Testis (tissue), 3 donors: ENCODE data around the gene IRF8. TPM values are rescaled to one million over a fixed set of nuclear protein-coding genes. Genes with fewer than 3 reads are reported as not detected.
A peak's percentile ranks its signal among the peaks of the same experiment; 100 is the strongest.

Experiments
- DNase-seq: peaks from one replicate; pipeline ENCODE4 v3.0.0-alpha.2; 2019
- H3K27ac ChIP-seq, 2 donors: fragments of 200-600 bp; sonication (generic); one replicate each; pipeline ENCODE4 v1.5.1; 2019
- H3K27me3 ChIP-seq: fragments of 200-600 bp; sonication (generic); one replicate; pipeline ENCODE4 v1.5.1; 2019
- H3K36me3 ChIP-seq: fragments of 200-600 bp; sonication (generic); one replicate; pipeline ENCODE4 v1.5.1; 2017; ENCODE audit warnings: low read depth; ENCODE audit errors: missing control alignments
- H3K4me1 ChIP-seq: fragments of 200-600 bp; sonication (generic); one replicate; pipeline ENCODE4 v1.5.1; 2019
- H3K4me3 ChIP-seq, 2 donors: fragments of 200-600 bp; sonication (generic); one replicate each; pipeline ENCODE4 v1.5.1; 2017 to 2019
- H3K9me3 ChIP-seq: fragments of 200-600 bp; sonication (generic); one replicate; pipeline ENCODE4 v1.5.1; 2017
- POLR2A ChIP-seq: fragments of 450-650 bp; IDR thresholded peaks from one replicate; pipeline ENCODE4 v1.6.1; 2017; ENCODE audit warnings: antibody characterized with exemption, mild to moderate bottlenecking, moderate library complexity
- WGBS, 2 donors: methylation state at CpG; one replicate each; pipeline ENCODE4 v1.1.5; 2018; 5-methylcytosine and 5-hydroxymethylcytosine counted together
- intact Hi-C: fragments of 100-400 bp; cut with DNase I; formaldehyde crosslinking; loops from one replicate; pipeline ENCODE4 v1.15.1; 2023; ENCODE audit warnings: low total_unique reads
- polyA plus RNA-seq: library from polyadenylated mRNA; stranded (reverse); fragments of 350-450 nt; fragmentation: Illumina TruSeq; extraction: RNeasy Lipid Tissue Mini Kit (QIAGEN cat#74804); gene quantifications from one replicate; pipeline ENCODE4 v1.2.3, GENCODE V29; 2014; ENCODE audit warnings: low read depth, low replicate concordance; ENCODE audit not compliant: insufficient read depth
- total RNA-seq, 2 donors: library from RNA; depleted of rRNA; stranded (reverse); fragments of >200 nt; gene quantifications; one replicate each; pipeline ENCODE4 v1.2.3, GENCODE V29; 2016
- TF ChIP-seq, protein P1 (sequence below), 3 experiments: fragments of 450-650 bp in 2 of 3; fragments of 200-600 bp in 1 of 3; sonication (generic) in 1 of 3; IDR thresholded peaks; one replicate each; pipeline ENCODE4 v1.5.1; 2016 to 2019; ENCODE audit warnings: antibody characterized with exemption in 3 of 3, mild to moderate bottlenecking in 2 of 3, moderate library complexity in 1 of 3

The IRF8 gene
- total and polyA plus RNA-seq, 3 donors from 2014 or later, result 7.2 to 15.0 (median 14.0) TPM

DNA sequence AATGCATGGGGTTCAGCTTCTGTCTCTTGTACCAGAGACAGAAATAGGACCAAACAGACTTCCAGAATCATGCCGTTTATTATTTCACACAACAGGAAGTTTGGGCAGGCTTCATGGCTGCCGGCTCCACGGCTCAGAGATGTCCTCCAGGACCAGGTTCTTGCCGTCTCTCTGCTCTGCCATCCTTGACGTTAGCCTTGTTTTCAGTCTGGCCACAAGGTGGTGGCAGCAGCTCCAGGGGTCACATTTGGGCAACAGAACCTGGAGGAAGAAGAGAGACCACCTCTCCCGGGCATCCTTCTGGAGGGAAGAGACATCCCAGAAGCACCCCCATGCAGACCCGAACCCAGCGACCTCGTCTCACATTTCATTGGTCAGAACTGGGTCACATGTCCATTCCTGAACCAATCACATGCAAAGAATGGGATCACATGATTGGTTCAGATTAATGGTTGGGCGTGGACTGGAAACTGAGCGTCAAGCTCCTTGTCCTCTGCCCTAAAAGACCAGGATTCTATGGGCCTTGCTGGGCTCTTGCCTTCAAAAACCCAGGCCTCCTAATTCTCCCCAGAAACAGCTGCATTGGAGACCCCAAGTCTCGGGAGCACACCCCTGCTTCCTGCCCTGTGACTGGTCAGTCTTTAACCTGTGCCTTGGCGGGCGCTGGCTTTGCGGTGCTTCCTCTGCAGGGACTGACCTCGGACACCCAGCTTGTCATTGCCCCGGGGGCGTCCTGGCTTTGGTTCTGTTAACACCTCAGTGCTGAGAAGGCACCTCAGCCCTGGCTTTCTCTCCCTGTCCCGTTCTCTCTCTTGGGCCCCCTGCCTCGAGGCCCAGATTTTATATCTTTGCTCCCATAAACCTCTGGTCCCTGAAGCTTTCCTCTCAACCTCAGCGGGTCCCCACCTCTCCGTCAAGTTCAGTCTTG lies 63.3 kb downstream of the IRF8 start:
- peak overlapping the region; percentile 36 to 42 for H3K4me3 ChIP-seq
- DNase-seq, result peak; percentile 70
- intact Hi-C loops, result no loop called here
- H3K4me1 ChIP-seq, result no peaks in the 10 kb centered on the region
- H3K27me3 ChIP-seq, result no peaks in the 10 kb centered on the region
- H3K36me3 ChIP-seq, result no peaks in the 10 kb centered on the region
- TF ChIP-seq, protein P1, sequence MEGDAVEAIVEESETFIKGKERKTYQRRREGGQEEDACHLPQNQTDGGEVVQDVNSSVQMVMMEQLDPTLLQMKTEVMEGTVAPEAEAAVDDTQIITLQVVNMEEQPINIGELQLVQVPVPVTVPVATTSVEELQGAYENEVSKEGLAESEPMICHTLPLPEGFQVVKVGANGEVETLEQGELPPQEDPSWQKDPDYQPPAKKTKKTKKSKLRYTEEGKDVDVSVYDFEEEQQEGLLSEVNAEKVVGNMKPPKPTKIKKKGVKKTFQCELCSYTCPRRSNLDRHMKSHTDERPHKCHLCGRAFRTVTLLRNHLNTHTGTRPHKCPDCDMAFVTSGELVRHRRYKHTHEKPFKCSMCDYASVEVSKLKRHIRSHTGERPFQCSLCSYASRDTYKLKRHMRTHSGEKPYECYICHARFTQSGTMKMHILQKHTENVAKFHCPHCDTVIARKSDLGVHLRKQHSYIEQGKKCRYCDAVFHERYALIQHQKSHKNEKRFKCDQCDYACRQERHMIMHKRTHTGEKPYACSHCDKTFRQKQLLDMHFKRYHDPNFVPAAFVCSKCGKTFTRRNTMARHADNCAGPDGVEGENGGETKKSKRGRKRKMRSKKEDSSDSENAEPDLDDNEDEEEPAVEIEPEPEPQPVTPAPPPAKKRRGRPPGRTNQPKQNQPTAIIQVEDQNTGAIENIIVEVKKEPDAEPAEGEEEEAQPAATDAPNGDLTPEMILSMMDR (IDR thresholded peaks at IDR 0.05), result no peak
- no peak for TF ChIP-seq POLR2A
- no peak overlapping the region for H3K27ac ChIP-seq
- H3K9me3 ChIP-seq, result no peaks in the 10 kb centered on the region
- WGBS, 2 donors, result 56 to 80% methylated on average over 22 of the region's 22 CpGs

DNA sequence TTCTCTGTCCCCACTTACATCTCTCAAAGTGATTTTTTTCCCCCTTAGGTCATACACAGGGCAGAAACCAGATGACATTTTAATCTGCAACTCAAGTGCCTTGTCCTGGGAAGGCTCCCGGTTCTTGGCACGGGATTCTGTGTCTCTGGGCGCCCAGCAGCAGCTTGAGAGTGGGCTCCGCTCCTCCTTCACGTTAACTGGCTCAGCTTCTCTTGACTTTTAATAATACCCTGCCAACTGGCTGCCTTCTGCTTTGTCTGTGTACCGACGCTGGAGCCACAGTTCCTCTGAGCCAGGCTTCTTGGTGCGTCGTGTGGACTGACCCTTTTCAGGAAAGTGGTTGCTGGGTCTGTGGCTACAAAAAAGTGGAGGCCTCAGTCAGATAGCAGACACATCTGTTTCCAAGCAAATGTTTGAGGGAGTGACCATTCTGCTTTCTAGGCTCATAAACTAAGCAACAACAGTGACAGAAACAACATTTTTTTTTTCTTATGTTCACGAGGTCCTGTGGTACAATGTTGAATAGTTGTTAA lies 64.9 kb downstream of the IRF8 start:
- H3K27me3 ChIP-seq, result no peaks in the 10 kb centered on the region
- H3K36me3 ChIP-seq, result no peaks in the 10 kb centered on the region
- DNase-seq, result peak; percentile 26
- no peak overlapping the region for H3K4me3 ChIP-seq
- intact Hi-C loops, result no loop called here
- no peaks in the 10 kb centered on the region for H3K4me1 ChIP-seq
- WGBS, 2 donors, result 30 to 49% methylated on average over 10 of the region's 10 CpGs
- no peak overlapping the region for H3K27ac ChIP-seq
- no peaks in the 10 kb centered on the region for H3K9me3 ChIP-seq
- TF ChIP-seq POLR2A, result no peak
- TF ChIP-seq, protein P1 (IDR thresholded peaks at IDR 0.05), result no peak

DNA sequence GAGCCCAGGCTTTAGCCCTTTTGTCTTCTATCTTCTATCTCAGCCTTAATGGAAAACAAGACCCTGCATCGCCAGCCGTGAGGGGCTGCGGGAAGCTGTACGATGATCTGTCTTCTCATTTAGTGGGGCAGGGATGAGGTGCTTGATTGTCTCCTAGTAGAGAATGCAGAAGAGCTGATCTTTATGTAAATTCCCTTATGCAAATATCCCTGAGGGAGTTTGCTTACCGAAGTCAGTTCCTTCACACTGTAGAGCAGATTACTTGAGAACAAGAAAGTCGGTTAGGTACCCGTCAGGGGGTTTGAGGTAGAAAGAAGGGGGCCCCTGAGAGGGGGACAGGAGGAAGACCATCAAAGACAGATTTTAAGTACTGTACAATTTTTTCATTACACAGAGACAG lies 66.2 kb downstream of the IRF8 start:
- TF ChIP-seq POLR2A, result no peak
- TF ChIP-seq, protein P1 (IDR thresholded peaks at IDR 0.05), result no peak
- Histone ChIP-seq H3K4me1 (peaks cover 8% of the 10 kb centered on the region), H3K9me3 (no peaks in the 10 kb centered on the region), H3K36me3 (no peaks in the 10 kb centered on the region), H3K27ac (no peak overlapping the region), H3K4me3 (no peak overlapping the region), H3K27me3 (no peaks in the 10 kb centered on the region)
- 92 to 95% methylated on average over 7 of the region's 7 CpGs for WGBS, 2 donors
- intact Hi-C loops, result no loop called here
- DNase-seq, result no peak

DNA sequence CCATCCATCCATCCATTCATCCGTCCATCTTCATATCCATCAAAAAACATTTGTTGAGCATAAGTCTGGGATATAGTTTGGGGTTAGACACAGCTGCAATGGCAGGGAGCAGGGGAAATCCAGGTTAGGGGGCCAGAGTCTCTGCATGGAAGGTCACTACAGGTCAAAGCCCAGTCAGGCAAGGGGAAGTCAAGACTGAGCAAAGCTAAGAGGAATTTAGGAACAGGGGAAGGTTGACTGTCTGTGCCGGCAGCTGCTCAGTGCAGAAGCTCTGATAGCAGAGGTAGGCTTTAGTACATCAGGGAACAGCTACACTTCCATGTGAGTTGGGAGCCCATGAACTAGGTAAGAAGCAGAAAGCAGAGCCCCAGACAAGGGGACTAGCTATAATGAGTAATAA lies 68.1 kb downstream of the IRF8 start:
- DNase-seq, result no peak
- intact Hi-C loops, result no loop called here
- no peak for TF ChIP-seq POLR2A
- TF ChIP-seq, protein P1 (IDR thresholded peaks at IDR 0.05), result no peak
- H3K4me3 ChIP-seq, result no peak overlapping the region
- H3K27me3 ChIP-seq, result no peaks in the 10 kb centered on the region
- no peaks in the 10 kb centered on the region for H3K9me3 ChIP-seq
- H3K27ac ChIP-seq, result no peak overlapping the region
- no peaks in the 10 kb centered on the region for H3K36me3 ChIP-seq
- H3K4me1 ChIP-seq, result peaks cover 8% of the 10 kb centered on the region
- 75 to 94% methylated on average over 2 of the region's 2 CpGs for WGBS, 2 donors
